Neural progenitor cell (in vitro differentiated cells): ENCODE measurements around the gene PRR32.

Source experiments
- CTCF ChIP-seq: fragments of 200-600 bp; sonication (generic); IDR thresholded peaks from 2 replicates; pipeline ENCODE4 v1.5.1; 2017; ENCODE audit warnings: antibody characterized with exemption, mild to moderate bottlenecking
- EZH2 ChIP-seq: fragments of 200-600 bp; sonication (generic); IDR thresholded peaks from 2 replicates; pipeline ENCODE4 v1.6.1; 2017; ENCODE audit warnings: antibody characterized with exemption, mild to moderate bottlenecking, moderate library complexity
- EZH2phosphoT487 ChIP-seq: fragments of 200-600 bp; sonication (generic); IDR thresholded peaks from 2 replicates; pipeline ENCODE4 v1.6.1; 2017; ENCODE audit warnings: antibody characterized with exemption

GRCh38 chrX:126799059-126799458 lies 20.5 kb upstream of the PRR32 start:
- TF ChIP-seq EZH2, result no peak
- no peak for TF ChIP-seq CTCF
- no peak for TF ChIP-seq EZH2phosphoT487
